ENCODE results near the gene SORT1. TPM values are rescaled to one million over a fixed set of nuclear protein-coding genes. Genes with fewer than 3 reads are reported as not detected.

The SORT1 gene
- total RNA-seq, 1 experiment from 2014 or later, result 56.5 TPM

DNA sequence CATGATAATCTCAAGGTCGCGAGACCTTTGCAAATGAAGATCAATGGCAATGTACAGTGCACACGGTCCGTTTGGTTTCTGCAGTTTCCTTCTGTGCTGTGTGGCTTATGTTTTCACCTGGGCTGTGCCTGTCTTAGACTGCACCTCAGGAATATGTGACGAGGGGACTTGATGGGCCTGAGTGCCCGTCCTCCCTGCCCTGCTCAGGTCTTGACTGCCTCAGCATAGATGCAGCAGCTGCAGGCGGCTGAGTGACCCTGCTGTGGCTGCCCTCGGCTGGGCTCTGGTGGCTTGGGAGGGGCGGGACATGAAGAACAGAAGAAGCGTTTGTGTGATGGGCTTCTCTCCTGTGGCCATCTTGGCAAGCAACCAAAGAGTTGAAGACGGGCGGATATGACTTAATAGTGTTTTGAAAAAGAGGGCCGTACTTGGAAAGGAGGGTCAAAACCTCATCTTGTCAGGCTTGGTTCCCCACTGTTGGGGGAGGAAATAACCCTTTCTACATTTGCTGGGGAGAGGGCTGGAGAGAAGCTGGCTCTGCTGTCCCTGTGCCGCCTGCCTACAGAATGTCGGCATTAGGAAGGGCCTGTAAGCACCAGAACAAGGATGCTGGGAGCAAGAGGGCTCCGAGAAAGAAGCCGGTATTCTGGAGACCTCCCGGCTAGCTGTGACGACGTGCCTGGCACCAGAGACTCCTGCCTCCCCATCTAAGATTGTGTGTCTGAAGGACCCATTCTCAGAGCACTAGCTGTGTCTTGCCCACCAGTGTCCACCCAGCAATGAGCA, 98.0 kb downstream of the SORT1 start:
- no peaks in the 10 kb centered on the region for H3K36me3 ChIP-seq (ENCODE audit: insufficient read depth, low read length, poor library complexity, severe bottlenecking)
- BruUV-seq (replicated peaks), result no TSS peak
- intact Hi-C loops (cut with micrococcal nuclease; ENCODE audit: unreplicated experiment), result no loop called here
- ChIA-PET POLR2A (ENCODE audit: low non-redundant PET) (no interaction called here), CTCF (interaction anchor here (0.5 kb wide), 1 partner anchor 43 kb away, joined by 5 read pairs; no protein-coding TSS in a partner anchor)
- no peak overlapping the region for H3K4me3 ChIP-seq (ENCODE audit: low read depth, low read length, poor library complexity, severe bottlenecking)
- H3K4me1 ChIP-seq (ENCODE audit: insufficient read depth, low read length, poor library complexity, severe bottlenecking), result no peaks in the 10 kb centered on the region
- H3K9me3 ChIP-seq (ENCODE audit: low read depth, low read length, poor library complexity, severe bottlenecking), result no peaks in the 10 kb centered on the region
- DNase-seq (ENCODE audit: low spot score), result no peak
- H3K27ac ChIP-seq (ENCODE audit: low read depth, low read length, poor library complexity, severe bottlenecking), result no peak overlapping the region
- TF ChIP-seq EZH2 (IDR thresholded peaks at IDR 0.05; ENCODE audit: borderline replicate concordance, low read depth, low read length, poor library complexity, severe bottlenecking), result no peak
- no peak for TF ChIP-seq CTCF (conservative IDR thresholded peaks at IDR 0.05; ENCODE audit: low read depth, low read length)
- H3K27me3 ChIP-seq (replicated peaks; ENCODE audit: insufficient read depth, low read depth, low read length, poor library complexity), result peaks cover under 1% of the 10 kb centered on the region

- no peak overlapping the region for H3K4me3 ChIP-seq (ENCODE audit: low read depth, low read length, poor library complexity, severe bottlenecking)
- ChIA-PET CTCF (interaction anchor here (0.5 kb wide), 1 partner anchor 42 kb away, joined by 5 read pairs; no protein-coding TSS in a partner anchor), POLR2A (ENCODE audit: low non-redundant PET) (no interaction called here)
- intact Hi-C loops (cut with micrococcal nuclease; ENCODE audit: unreplicated experiment), result no loop called here
- DNase-seq (ENCODE audit: low spot score), result no peak
- no TSS peak for BruUV-seq (replicated peaks)
- no peaks in the 10 kb centered on the region for H3K9me3 ChIP-seq (ENCODE audit: low read depth, low read length, poor library complexity, severe bottlenecking)
- peaks cover 2% of the 10 kb centered on the region for H3K27me3 ChIP-seq (replicated peaks; ENCODE audit: insufficient read depth, low read depth, low read length, poor library complexity)
- no peaks in the 10 kb centered on the region for H3K36me3 ChIP-seq (ENCODE audit: insufficient read depth, low read length, poor library complexity, severe bottlenecking)
- no peaks in the 10 kb centered on the region for H3K4me1 ChIP-seq (ENCODE audit: insufficient read depth, low read length, poor library complexity, severe bottlenecking)
- H3K27ac ChIP-seq (ENCODE audit: low read depth, low read length, poor library complexity, severe bottlenecking), result no peak overlapping the region
- no peak for TF ChIP-seq CTCF (conservative IDR thresholded peaks at IDR 0.05; ENCODE audit: low read depth, low read length)
- no peak for TF ChIP-seq EZH2 (IDR thresholded peaks at IDR 0.05; ENCODE audit: borderline replicate concordance, low read depth, low read length, poor library complexity, severe bottlenecking)
These were observed 98.8 kb downstream of the SORT1 start for GRCh38 chr1:109298666-109299557.

GRCh38 chr1:109296782-109297181, 100.9 kb downstream of the SORT1 start:
- peaks cover 2% of the 10 kb centered on the region for H3K27me3 ChIP-seq (replicated peaks; ENCODE audit: insufficient read depth, low read depth, low read length, poor library complexity)
- no peak overlapping the region for H3K4me3 ChIP-seq (ENCODE audit: low read depth, low read length, poor library complexity, severe bottlenecking)
- DNase-seq (ENCODE audit: low spot score), result no peak
- H3K9me3 ChIP-seq (ENCODE audit: low read depth, low read length, poor library complexity, severe bottlenecking), result no peaks in the 10 kb centered on the region
- POLR2A ChIA-PET (ENCODE audit: low non-redundant PET), result no interaction called here
- CTCF ChIA-PET, result no interaction called here
- no peak for TF ChIP-seq EZH2 (IDR thresholded peaks at IDR 0.05; ENCODE audit: borderline replicate concordance, low read depth, low read length, poor library complexity, severe bottlenecking)
- TF ChIP-seq CTCF (conservative IDR thresholded peaks at IDR 0.05; ENCODE audit: low read depth, low read length), result no peak
- BruUV-seq (replicated peaks), result no TSS peak
- no peaks in the 10 kb centered on the region for H3K4me1 ChIP-seq (ENCODE audit: insufficient read depth, low read length, poor library complexity, severe bottlenecking)
- H3K27ac ChIP-seq (ENCODE audit: low read depth, low read length, poor library complexity, severe bottlenecking), result no peak overlapping the region
- intact Hi-C loops (cut with micrococcal nuclease; ENCODE audit: unreplicated experiment), result no loop called here
- H3K36me3 ChIP-seq (ENCODE audit: insufficient read depth, low read length, poor library complexity, severe bottlenecking), result no peaks in the 10 kb centered on the region

Measured in A673 (cell line).